Measurements from ENCODE around the gene TMEM61.
"Not testable (repeated sequence)": the region's sequence is repeated elsewhere in the genome, so short reads cannot be mapped to it uniquely, and the experiment has no call there.

TMEM61 gene

DNA sequence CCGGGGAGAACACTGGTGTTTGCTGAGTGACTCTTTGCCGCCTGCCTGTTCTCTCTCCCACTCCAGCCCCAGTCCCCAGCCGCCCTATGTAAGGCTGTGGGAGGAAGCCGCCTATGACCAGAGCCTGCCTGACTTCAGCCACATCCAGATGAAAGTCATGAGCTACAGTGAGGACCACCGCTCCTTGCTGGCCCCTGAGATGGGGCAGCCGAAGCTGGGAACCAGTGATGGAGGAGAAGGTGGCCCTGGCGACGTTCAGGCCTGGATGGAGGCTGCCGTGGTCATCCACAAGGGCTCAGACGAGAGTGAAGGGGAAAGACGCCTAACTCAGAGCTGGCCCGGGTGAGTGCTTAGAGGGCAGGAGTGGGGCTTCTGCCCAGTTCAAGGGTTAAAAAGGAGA is 26.5 kb downstream of the TMEM61 start:
- DNase-seq, result no peak

- no peak for DNase-seq
Measured at GRCh38 chr1:55007625-55008024, 27.2 kb downstream of the TMEM61 start.

DNA sequence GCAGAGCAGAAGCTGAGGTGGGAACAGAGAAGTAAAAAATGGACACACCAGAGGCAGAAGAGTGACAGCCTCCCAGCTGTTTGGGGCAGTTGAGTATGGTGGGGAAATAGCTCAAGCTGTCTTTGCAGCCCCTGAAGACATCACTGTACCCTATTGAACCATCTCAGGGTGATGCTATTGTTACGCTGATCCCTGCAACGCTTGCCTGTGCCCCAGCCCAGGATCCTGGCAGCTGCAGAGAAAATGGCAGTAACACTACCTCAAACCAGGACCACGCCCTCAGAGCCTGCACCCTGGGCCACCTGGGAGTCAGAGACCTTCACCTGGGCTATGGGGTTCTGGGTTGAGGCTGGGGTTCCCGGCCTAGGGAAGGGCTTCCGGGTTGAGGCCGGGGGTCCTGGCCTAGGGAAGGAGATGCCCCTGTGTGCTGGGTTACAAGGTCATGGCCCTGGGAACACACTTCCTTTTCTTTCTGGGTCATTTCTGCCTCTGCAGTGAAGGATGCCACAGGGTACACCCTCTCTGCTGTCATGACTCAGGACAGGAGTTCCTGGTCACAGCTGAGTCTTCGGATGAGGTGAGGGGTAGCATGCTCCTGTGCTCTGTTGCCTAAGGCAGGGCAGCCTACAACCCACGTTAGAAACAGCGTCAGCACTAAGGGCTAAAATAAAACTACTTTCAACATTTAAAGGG is 29.9 kb downstream of the TMEM61 start:
- no peak for DNase-seq

DNA sequence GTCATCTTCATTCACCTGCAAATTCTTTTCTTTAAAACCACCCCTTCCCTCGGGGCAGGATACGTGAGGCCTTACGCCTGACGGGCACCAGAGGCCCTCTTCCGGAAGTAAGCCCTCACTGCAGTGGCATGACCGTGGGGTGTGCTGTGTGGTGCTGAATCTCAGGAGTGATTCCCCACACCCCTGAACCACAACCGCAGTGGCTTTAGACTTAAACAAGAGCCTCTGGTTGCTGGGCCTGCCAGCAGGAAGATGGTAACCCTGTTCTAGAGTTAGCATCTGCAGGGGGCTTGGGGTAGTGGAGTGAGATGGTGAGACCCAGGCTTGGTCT is 30.4 kb downstream of the TMEM61 start:
- DNase-seq, result no peak

GRCh38 chr1:55012661-55013060 is 32.2 kb downstream of the TMEM61 start:
- no peak for DNase-seq

GRCh38 chr1:55015123-55015522 is 34.7 kb downstream of the TMEM61 start:
- DNase-seq, result no peak

DNA sequence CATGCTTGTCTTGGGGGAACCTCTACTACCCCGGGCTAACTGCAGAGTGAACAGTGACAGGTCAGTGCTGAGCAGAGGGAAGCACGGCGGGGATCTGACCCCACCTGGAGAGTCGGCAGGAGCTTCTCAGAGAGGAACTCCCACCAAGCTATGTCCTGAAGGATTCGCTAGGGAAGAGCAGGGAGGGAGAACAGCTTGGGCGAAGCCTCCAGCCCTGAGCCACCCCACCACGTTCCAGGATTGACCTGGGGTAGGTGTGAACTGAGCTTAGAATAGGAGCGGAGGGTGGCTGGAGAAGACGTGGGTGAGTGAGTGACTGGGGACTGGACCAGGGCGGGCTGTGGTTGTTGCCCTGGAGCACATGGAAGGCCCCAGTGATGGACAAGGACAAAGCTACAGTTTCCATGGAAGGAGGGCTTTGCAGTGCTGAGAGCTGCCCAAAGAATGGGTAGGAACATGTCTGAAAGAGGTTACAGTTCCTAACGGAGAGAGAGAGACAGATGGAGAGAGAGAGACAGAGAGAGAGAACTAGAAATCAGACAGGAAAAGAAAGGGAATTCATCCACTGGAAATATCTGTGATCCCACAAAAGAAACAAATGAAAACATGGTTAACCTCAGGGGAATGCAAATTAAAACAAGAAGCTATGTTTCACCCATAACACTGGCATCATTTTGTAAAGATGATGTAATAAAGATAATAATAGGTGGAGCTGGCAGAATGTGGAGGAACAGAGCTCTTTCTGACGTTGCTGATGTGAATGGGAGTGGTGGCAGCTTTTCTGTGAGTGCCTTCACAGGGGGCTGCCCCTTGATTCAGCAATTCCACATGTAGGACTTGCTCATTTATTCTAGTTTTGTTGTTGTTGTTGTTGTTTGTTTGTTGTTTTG is 35.5 kb downstream of the TMEM61 start:
- DNase-seq, result no peak

GRCh38 chr1:55018395-55018794 is 38.0 kb downstream of the TMEM61 start:
- DNase-seq, result no peak

DNA sequence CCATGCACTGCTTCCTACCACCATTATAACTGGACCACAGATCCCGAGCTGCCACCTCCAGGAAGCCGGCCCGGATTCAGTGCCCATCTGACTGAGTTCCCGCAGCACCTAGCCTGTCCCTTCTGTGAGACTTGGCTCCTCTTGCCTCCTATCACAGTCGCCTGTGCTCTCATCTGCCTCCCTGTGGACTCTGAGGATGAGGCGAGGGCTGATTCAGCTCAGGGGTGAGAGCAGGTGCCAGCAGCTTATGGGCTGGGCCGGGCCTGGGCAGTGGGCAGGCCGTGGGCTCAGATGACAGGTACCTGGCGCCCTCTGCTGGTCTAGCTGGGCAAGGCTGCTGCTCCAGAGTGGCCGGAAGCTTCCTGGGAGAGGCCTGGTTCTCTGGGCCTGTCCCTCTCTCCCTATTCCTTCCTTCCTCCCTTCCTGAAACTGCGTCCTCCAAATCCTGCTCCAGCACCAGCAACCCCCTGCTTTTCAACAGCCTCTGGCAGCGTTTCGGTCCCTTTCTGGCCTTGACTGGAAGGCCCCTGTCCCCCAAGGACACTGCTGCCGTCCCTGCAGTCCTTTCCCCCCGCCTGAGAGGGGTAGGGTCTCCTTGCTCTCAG is 41.6 kb downstream of the TMEM61 start:
- peak; percentile 84 for DNase-seq

GRCh38 chr1:55024163-55024562 is 43.7 kb downstream of the TMEM61 start:
- not testable (repeated sequence) for DNase-seq

- DNase-seq, result not testable (repeated sequence)
Measured at GRCh38 chr1:55026682-55027081, 46.3 kb downstream of the TMEM61 start.

- DNase-seq, result not testable (repeated sequence)
Measured at GRCh38 chr1:55031098-55031497, 50.7 kb downstream of the TMEM61 start.

DNA sequence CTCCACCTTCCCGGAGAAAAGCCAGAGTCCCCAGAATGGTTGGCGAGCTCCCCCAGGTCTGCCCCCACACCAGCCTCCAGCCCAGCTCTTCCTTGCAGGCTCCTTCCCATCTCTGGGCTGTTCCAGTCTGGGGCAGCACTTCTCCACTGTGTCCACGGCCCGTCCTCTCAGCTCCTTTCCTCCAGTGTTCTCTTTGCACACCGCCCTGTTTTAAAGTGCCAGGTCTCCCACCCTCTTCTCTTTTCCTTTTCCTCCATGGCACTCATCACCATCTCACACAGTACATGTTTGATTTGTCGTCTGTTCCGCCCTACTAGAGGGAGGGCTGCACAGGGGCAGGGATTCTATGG is 52.8 kb downstream of the TMEM61 start:
- no peak for DNase-seq

- DNase-seq, result no peak
Measured at GRCh38 chr1:55034476-55035133, 54.2 kb downstream of the TMEM61 start.

DNA sequence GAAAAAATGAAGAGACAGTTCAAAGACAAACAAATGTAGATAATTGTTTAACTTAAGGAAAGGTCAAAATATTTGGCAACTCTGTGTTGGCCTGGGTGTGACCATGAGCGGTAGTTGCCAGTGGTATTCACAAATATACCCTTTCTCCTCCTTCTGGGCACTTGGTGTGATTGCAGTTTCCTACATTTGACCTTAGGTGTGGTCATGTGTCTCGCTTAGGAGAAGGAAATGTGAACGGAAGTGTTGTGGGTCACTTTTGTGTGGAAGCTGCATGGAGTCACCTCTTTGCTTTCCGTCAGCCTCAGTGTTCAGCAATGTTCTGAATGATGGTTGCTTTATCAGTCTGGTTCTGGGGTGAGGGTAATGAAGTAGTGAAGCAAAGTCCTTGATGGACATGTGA is 55.5 kb downstream of the TMEM61 start:
- no peak for DNase-seq

GRCh38 chr1:55037733-55038551 is 57.5 kb downstream of the TMEM61 start:
- DNase-seq, result no peak

- no peak for DNase-seq
Measured at GRCh38 chr1:55038552-55038838, 58.1 kb downstream of the TMEM61 start.

DNA sequence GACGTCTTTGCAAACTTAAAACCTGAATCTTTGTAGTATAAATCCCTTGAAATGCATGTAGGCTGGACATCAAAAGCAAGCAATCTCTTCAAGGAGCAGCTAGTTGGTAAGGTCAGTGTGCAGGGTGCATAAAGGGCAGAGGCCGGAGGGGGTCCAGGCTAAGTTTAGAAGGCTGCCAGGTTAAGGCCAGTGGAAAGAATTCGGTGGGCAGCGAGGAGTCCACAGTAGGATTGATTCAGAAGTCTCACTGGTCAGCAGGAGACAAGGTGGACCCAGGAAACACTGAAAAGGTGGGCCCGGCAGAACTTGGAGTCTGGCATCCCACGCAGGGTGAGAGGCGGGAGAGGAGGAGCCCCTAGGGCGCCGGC is 58.5 kb downstream of the TMEM61 start:
- no peak for DNase-seq

DNA sequence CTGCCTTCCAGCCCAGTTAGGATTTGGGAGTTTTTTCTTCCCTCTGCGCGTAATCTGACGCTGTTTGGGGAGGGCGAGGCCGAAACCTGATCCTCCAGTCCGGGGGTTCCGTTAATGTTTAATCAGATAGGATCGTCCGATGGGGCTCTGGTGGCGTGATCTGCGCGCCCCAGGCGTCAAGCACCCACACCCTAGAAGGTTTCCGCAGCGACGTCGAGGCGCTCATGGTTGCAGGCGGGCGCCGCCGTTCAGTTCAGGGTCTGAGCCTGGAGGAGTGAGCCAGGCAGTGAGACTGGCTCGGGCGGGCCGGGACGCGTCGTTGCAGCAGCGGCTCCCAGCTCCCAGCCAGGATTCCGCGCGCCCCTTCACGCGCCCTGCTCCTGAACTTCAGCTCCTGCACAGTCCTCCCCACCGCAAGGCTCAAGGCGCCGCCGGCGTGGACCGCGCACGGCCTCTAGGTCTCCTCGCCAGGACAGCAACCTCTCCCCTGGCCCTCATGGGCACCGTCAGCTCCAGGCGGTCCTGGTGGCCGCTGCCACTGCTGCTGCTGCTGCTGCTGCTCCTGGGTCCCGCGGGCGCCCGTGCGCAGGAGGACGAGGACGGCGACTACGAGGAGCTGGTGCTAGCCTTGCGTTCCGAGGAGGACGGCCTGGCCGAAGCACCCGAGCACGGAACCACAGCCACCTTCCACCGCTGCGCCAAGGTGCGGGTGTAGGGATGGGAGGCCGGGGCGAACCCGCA is 59.1 kb downstream of the TMEM61 start, which contains the start of gene PCSK9:
TSS of gene PCSK9 (plus strand) at position 207 of the 741 bp plus-strand sequence. CDS start at position 497, 290 bp downstream.
- no peak for DNase-seq

- DNase-seq, result peak; percentile 9
Measured at GRCh38 chr1:55040083-55040932, 59.9 kb downstream of the TMEM61 start.

GRCh38 chr1:55040933-55041494 is 60.6 kb downstream of the TMEM61 start:
- no peak for DNase-seq
